Neutrophil (primary cell): ENCODE data around the gene CYP3A7.

Source experiments
- H3K27ac ChIP-seq: fragments of 200-600 bp; sonication (generic); 2 replicates; pipeline ENCODE4 v1.5.1; 2016; ENCODE audit warnings: mild to moderate bottlenecking, moderate library complexity
- H3K27me3 ChIP-seq: fragments of 200-600 bp; sonication (generic); 2 replicates; pipeline ENCODE4 v1.6.0; 2016; ENCODE audit warnings: mild to moderate bottlenecking
- H3K36me3 ChIP-seq: fragments of 200-600 bp; sonication (generic); 2 replicates; pipeline ENCODE4 v1.5.1; 2017
- H3K4me1 ChIP-seq, 2 experiments: fragments of 200-600 bp in 1 of 2; sonication (generic) in 1 of 2; 1 replicate in 1 of 2; 2 replicates in 1 of 2; pipeline versions ENCODE4 v1.5.1 to v1.6.1; 2013 to 2016; ENCODE audit warnings: low read depth in 1 of 2, low read length in 1 of 2, mild to moderate bottlenecking in 1 of 2, moderate library complexity in 1 of 2; ENCODE audit not compliant: control insufficient read depth in 1 of 2, insufficient read depth in 1 of 2
- H3K4me3 ChIP-seq, 2 experiments: fragments of 200-600 bp in 1 of 2; sonication (generic) in 1 of 2; 1 replicate in 1 of 2; 2 replicates in 1 of 2; pipeline ENCODE4 v1.5.1; 2013 to 2016; ENCODE audit warnings: low read depth in 1 of 2, low read length in 1 of 2, mild to moderate bottlenecking in 1 of 2, moderate library complexity in 1 of 2
- H3K9me3 ChIP-seq: fragments of 200-600 bp; sonication (generic); 2 replicates; pipeline ENCODE4 v1.5.1; 2016
- CTCF ChIP-seq: fragments of 200-600 bp; sonication (generic); IDR thresholded peaks from 2 replicates; pipeline ENCODE4 v1.5.1; 2016; ENCODE audit warnings: antibody characterized with exemption

CYP3A7 gene

GRCh38 chr7:99674995-99675742 lies 59.8 kb downstream of the CYP3A7 start:
- no peak for TF ChIP-seq CTCF
- H3K4me3 ChIP-seq, result no peak overlapping the region
- peaks cover 3% of the 10 kb centered on the region for H3K27me3 ChIP-seq
- peaks cover 9 to 10% of the 10 kb centered on the region in 2 experiments for H3K4me1 ChIP-seq
- H3K36me3 ChIP-seq, result no peaks in the 10 kb centered on the region
- H3K27ac ChIP-seq, result no peak overlapping the region
- no peaks in the 10 kb centered on the region for H3K9me3 ChIP-seq

GRCh38 chr7:99672573-99672972 lies 62.4 kb downstream of the CYP3A7 start:
- Histone ChIP-seq H3K4me3 (no peak overlapping the region), H3K36me3 (no peaks in the 10 kb centered on the region), H3K27me3 (no peaks in the 10 kb centered on the region), H3K9me3 (no peaks in the 10 kb centered on the region), H3K4me1 (peaks cover 9 to 10% of the 10 kb centered on the region in 2 experiments), H3K27ac (no peak overlapping the region)
- TF ChIP-seq CTCF, result no peak

- no peaks in the 10 kb centered on the region for H3K9me3 ChIP-seq
- no peak overlapping the region for H3K4me3 ChIP-seq
- peaks cover 9 to 10% of the 10 kb centered on the region in 2 experiments for H3K4me1 ChIP-seq
- no peaks in the 10 kb centered on the region for H3K27me3 ChIP-seq
- no peak overlapping the region for H3K27ac ChIP-seq
- no peak for TF ChIP-seq CTCF
- H3K36me3 ChIP-seq, result no peaks in the 10 kb centered on the region
Observed at GRCh38 chr7:99669782-99670181, 65.2 kb downstream of the CYP3A7 start.

- no peak overlapping the region for H3K27ac ChIP-seq
- no peaks in the 10 kb centered on the region for H3K36me3 ChIP-seq
- no peak overlapping the region for H3K4me3 ChIP-seq
- H3K27me3 ChIP-seq, result no peaks in the 10 kb centered on the region
- TF ChIP-seq CTCF, result no peak
- H3K4me1 ChIP-seq, result peaks cover 5 to 10% of the 10 kb centered on the region in 2 experiments
- H3K9me3 ChIP-seq, result no peaks in the 10 kb centered on the region
Observed at GRCh38 chr7:99668541-99668940, 66.5 kb downstream of the CYP3A7 start.

- Histone ChIP-seq H3K4me3 (no peak overlapping the region), H3K36me3 (no peaks in the 10 kb centered on the region), H3K9me3 (no peaks in the 10 kb centered on the region), H3K27me3 (no peaks in the 10 kb centered on the region), H3K4me1 (peaks cover 0 to 2% of the 10 kb centered on the region in 2 experiments), H3K27ac (no peak overlapping the region)
- TF ChIP-seq CTCF, result no peak
Observed at GRCh38 chr7:99667179-99667578, 67.8 kb downstream of the CYP3A7 start.
